PFSK-1 (cell line): Measurements from ENCODE around the gene EML4.

ENCODE experiments used
- FOXP2 ChIP-seq: optimal IDR thresholded peaks from 2 replicates; pipeline ENCODE3; 2011; ENCODE audit warnings: borderline replicate concordance, control low read depth, inconsistent platforms; ENCODE audit not compliant: insufficient read depth; ENCODE audit errors: extremely low read length, extremely low read depth
- POLR2AphosphoS5 ChIP-seq: IDR thresholded peaks from 2 replicates; pipeline ENCODE4 v1.6.1; 2012; ENCODE audit warnings: low read depth, mild to moderate bottlenecking, control low read depth, low read length, moderate library complexity
- REST ChIP-seq, 2 experiments: IDR thresholded peaks; 2 replicates each; pipeline versions ENCODE4 v1.6.1 to v1.8.0; 2011 to 2012; ENCODE audit warnings: low read depth in 2 of 2, low read length in 2 of 2, control low read depth in 1 of 2, inconsistent platforms in 1 of 2, mild to moderate bottlenecking in 1 of 2, moderate library complexity in 1 of 2; ENCODE audit not compliant: insufficient read depth in 1 of 2
- SIN3A ChIP-seq: IDR thresholded peaks from 2 replicates; pipeline ENCODE4 v1.6.1; 2012; ENCODE audit warnings: mild to moderate bottlenecking, low read length, moderate library complexity, borderline replicate concordance; ENCODE audit not compliant: insufficient read depth
- TAF1 ChIP-seq: IDR thresholded peaks from 2 replicates; pipeline ENCODE4 v1.6.1; 2012; ENCODE audit warnings: low read length, control low read depth, borderline replicate concordance; ENCODE audit not compliant: insufficient read depth

EML4 gene

GRCh38 chr2:42327125-42327524 lies 158.0 kb downstream of the EML4 start:
- TF ChIP-seq REST (IDR thresholded peaks at IDR 0.05; ENCODE audit: insufficient read depth in 1 of 2, low read depth in 2 of 2, low read length in 2 of 2) (no peak), FOXP2 (no peak), TAF1 (no peak), SIN3A (no peak), POLR2AphosphoS5 (no peak)

GRCh38 chr2:42328148-42328833 lies 159.1 kb downstream of the EML4 start:
- TF ChIP-seq FOXP2, result no peak
- no peak for TF ChIP-seq POLR2AphosphoS5
- TF ChIP-seq REST (IDR thresholded peaks at IDR 0.05; ENCODE audit: insufficient read depth in 1 of 2, low read depth in 2 of 2, low read length in 2 of 2), result no peak
- TF ChIP-seq SIN3A, result no peak
- no peak for TF ChIP-seq TAF1

DNA sequence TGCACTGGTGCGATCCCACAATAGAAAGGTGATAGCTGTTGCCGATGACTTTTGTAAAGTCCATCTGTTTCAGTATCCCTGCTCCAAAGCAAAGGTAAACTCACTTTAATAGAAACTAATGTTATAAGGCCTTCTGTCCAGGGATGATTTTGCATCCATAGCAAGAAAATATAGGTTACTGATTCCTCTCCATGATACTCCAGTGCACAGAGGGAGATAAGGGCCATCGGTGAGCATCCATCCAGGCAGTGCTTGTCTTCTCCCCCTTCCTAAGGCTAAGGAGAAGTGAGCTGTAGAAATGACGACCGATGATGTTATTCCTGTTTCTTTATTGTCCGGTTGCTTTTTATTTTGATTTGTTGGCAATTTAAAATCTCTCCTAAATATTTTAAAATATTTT lies 159.8 kb downstream of the EML4 start:
- TF ChIP-seq FOXP2, result no peak
- no peak for TF ChIP-seq TAF1
- TF ChIP-seq REST (IDR thresholded peaks at IDR 0.05; ENCODE audit: insufficient read depth in 1 of 2, low read depth in 2 of 2, low read length in 2 of 2), result no peak
- TF ChIP-seq POLR2AphosphoS5, result no peak
- no peak for TF ChIP-seq SIN3A

GRCh38 chr2:42329736-42330135 lies 160.6 kb downstream of the EML4 start:
- TF ChIP-seq FOXP2 (no peak), TAF1 (no peak), SIN3A (no peak), REST (IDR thresholded peaks at IDR 0.05; ENCODE audit: insufficient read depth in 1 of 2, low read depth in 2 of 2, low read length in 2 of 2) (no peak)

DNA sequence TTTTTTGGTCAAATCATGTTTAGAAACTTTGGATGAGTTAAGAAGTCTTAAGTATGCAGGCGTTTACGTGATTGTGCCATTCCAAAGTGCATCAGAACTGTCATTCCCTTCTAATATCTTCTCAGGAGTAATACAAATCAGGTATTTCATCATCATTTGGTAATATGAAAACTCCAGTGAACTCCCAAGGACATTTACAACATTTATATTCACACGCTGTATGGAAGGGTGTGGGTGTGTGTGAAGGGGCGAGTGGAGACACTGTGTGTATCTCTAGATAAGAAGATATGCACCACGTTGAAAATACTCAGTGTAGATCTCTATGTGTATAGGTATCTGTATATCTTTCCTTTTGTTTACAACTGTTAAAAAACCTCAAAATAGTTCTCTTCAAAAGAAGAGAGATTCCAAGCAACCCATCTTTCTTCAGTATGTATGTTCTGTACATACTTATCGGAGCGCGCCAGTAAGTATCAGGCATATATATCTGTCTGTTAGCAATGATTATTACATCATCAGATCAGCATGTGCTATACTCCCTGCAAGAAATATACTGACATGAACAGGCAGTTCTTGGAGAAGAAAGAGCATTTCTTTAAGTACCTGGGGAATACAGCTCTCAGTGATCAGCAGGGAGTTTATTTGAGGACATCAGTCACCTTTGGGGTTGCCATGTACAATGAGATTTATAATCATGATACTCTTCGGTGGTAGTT lies 162.6 kb downstream of the EML4 start:
- TF ChIP-seq SIN3A (no peak), TAF1 (no peak), REST (IDR thresholded peaks at IDR 0.05; ENCODE audit: insufficient read depth in 1 of 2, low read depth in 2 of 2, low read length in 2 of 2) (no peak), POLR2AphosphoS5 (no peak), FOXP2 (no peak)
